GM23338 (cell line): ENCODE results near the gene BTNL9. TPM values are rescaled to one million over a fixed set of nuclear protein-coding genes. Genes with fewer than 3 reads are reported as not detected.

Experiments
- ATAC-seq: fragments of 200-7000 bp; cut with Tn5 transposase; 3 replicates; pipeline ENCODE4 v1.9.1; 2020
- DNase-seq: peaks from one replicate; pipeline ENCODE4 v3.0.0-alpha.2; 2015; ENCODE audit warnings: low spot score
- H2AFZ ChIP-seq: fragments of 200-600 bp; sonication (generic); 2 replicates; pipeline ENCODE4 v1.8.0; 2016; ENCODE audit warnings: antibody characterized with exemption, mild to moderate bottlenecking, moderate library complexity
- H3F3A ChIP-seq: fragments of 200-600 bp; sonication (generic); replicated peaks from 2 replicates; pipeline ENCODE4 v1.8.0; 2017; ENCODE audit warnings: antibody characterized with exemption, mixed run types, low read depth
- H3K27ac ChIP-seq: fragments of 200-600 bp; sonication (generic); 2 replicates; pipeline ENCODE4 v1.6.1; 2016; ENCODE audit warnings: low read depth
- H3K27me3 ChIP-seq: fragments of 200-600 bp; sonication (generic); 2 replicates; pipeline ENCODE4 v1.8.0; 2016; ENCODE audit warnings: mild to moderate bottlenecking, mixed run types, moderate library complexity; ENCODE audit not compliant: insufficient read depth
- H3K36me3 ChIP-seq: fragments of 200-600 bp; sonication (generic); 2 replicates; pipeline ENCODE4 v1.8.0; 2016; ENCODE audit warnings: mild to moderate bottlenecking; ENCODE audit not compliant: insufficient read depth
- H3K4me1 ChIP-seq: fragments of 200-600 bp; sonication (generic); 2 replicates; pipeline ENCODE4 v1.8.0; 2016; ENCODE audit warnings: mild to moderate bottlenecking, moderate library complexity; ENCODE audit not compliant: insufficient read depth
- H3K4me2 ChIP-seq: fragments of 200-600 bp; sonication (generic); 2 replicates; pipeline ENCODE4 v1.7.1; 2017; ENCODE audit warnings: mixed run types
- H3K4me3 ChIP-seq: fragments of 200-600 bp; sonication (generic); 2 replicates; pipeline ENCODE4 v1.6.1; 2016; ENCODE audit warnings: mixed run types
- H3K79me2 ChIP-seq: fragments of 200-600 bp; sonication (generic); replicated peaks from 2 replicates; pipeline ENCODE4 v1.8.0; 2017; ENCODE audit warnings: mild to moderate bottlenecking; ENCODE audit not compliant: insufficient read depth
- H3K9me2 ChIP-seq: fragments of 200-600 bp; sonication (generic); 2 replicates; pipeline ENCODE4 v1.8.0; 2017; ENCODE audit not compliant: insufficient read depth
- H4K20me1 ChIP-seq: fragments of 200-600 bp; sonication (generic); replicated peaks from 2 replicates; pipeline ENCODE4 v1.8.0; 2017; ENCODE audit warnings: mild to moderate bottlenecking; ENCODE audit not compliant: insufficient read depth
- H3K27ac Mint-ChIP-seq: 2 replicates; pipeline ENCODE4 v1.8.0; 2020; ENCODE audit warnings: inconsistent platforms, mild to moderate bottlenecking, moderate library complexity, mixed read lengths
- H3K27me3 Mint-ChIP-seq: 3 replicates; pipeline ENCODE4 v1.8.0; 2022; ENCODE audit warnings: low read depth, mild to moderate bottlenecking, moderate library complexity, mixed read lengths, inconsistent platforms; ENCODE audit not compliant: insufficient read depth, poor library complexity
- H3K36me3 Mint-ChIP-seq: 3 replicates; pipeline ENCODE4 v1.8.0; 2021; ENCODE audit warnings: low read depth, mild to moderate bottlenecking, inconsistent platforms, moderate library complexity, mixed read lengths
- H3K4me1 Mint-ChIP-seq: 3 replicates; pipeline ENCODE4 v1.8.0; 2020; ENCODE audit warnings: mild to moderate bottlenecking, inconsistent platforms, mixed read lengths
- H3K4me3 Mint-ChIP-seq: 3 replicates; pipeline ENCODE4 v1.8.0; 2021; ENCODE audit warnings: moderate library complexity, mild to moderate bottlenecking, inconsistent platforms, mixed read lengths
- H3K9me3 Mint-ChIP-seq: 3 replicates; pipeline ENCODE4 v1.8.0; 2020; ENCODE audit warnings: moderate library complexity, mild to moderate bottlenecking, inconsistent platforms, mixed read lengths
- CREB1 ChIP-seq: fragments of 250-450 bp; sonication (Bioruptor Pico); IDR thresholded peaks from 2 replicates; pipeline ENCODE4 v1.5.0; 2020; ENCODE audit warnings: low read depth, mild to moderate bottlenecking, moderate library complexity
- JUNB ChIP-seq: IDR thresholded peaks from one replicate; pipeline ENCODE4 v1.6.1; 2016; ENCODE audit warnings: antibody characterized with exemption; ENCODE audit not compliant: unreplicated experiment
- NANOG ChIP-seq: IDR thresholded peaks from 2 replicates; pipeline ENCODE4 v1.6.1; 2016; ENCODE audit warnings: antibody characterized with exemption, borderline replicate concordance
- POLR2AphosphoS5 ChIP-seq: IDR thresholded peaks from 2 replicates; pipeline ENCODE4 v1.6.1; 2016; ENCODE audit warnings: antibody characterized with exemption, low read depth
- STAT1 ChIP-seq: IDR thresholded peaks from one replicate; pipeline ENCODE4 v1.6.1; 2016; ENCODE audit warnings: antibody characterized with exemption; ENCODE audit not compliant: unreplicated experiment
- ZNF331 ChIP-seq: fragments of 250-450 bp; sonication (Bioruptor Pico); IDR thresholded peaks from 2 replicates; pipeline ENCODE4 v1.5.0; 2020; ENCODE audit warnings: low read depth, mild to moderate bottlenecking, moderate library complexity
- polyA plus RNA-seq: library from polyadenylated mRNA; unstranded; fragments of >200 nt; fragmentation: Nextera tagmentation; extraction: Ambion mirVana; gene quantifications from 2 replicates; pipeline ENCODE4 v1.2.1, GENCODE V29; 2016
- total RNA-seq: library from RNA; depleted of rRNA; stranded (reverse); fragments of >200 nt; shearing (Covaris generic); gene quantifications from 2 replicates; pipeline ENCODE4 v1.2.3, GENCODE V29; 2014
- TF ChIP-seq, protein P1 (sequence below): IDR thresholded peaks from 2 replicates; pipeline ENCODE4 v1.6.1; 2016; ENCODE audit warnings: antibody characterized with exemption
- TF ChIP-seq, protein P2 (sequence below): IDR thresholded peaks from one replicate; pipeline ENCODE4 v1.6.1; 2018; ENCODE audit warnings: antibody characterized with exemption; ENCODE audit not compliant: unreplicated experiment
- TF ChIP-seq, protein P3 (sequence below): fragments of 250-450 bp; sonication (Bioruptor Pico); IDR thresholded peaks from 2 replicates; pipeline ENCODE4 v1.5.0; 2020; ENCODE audit warnings: mild to moderate bottlenecking, moderate library complexity

BTNL9 gene
- total and polyA plus RNA-seq, 2 experiments from 2014 or later: 0.21 to 3.4 TPM

DNA sequence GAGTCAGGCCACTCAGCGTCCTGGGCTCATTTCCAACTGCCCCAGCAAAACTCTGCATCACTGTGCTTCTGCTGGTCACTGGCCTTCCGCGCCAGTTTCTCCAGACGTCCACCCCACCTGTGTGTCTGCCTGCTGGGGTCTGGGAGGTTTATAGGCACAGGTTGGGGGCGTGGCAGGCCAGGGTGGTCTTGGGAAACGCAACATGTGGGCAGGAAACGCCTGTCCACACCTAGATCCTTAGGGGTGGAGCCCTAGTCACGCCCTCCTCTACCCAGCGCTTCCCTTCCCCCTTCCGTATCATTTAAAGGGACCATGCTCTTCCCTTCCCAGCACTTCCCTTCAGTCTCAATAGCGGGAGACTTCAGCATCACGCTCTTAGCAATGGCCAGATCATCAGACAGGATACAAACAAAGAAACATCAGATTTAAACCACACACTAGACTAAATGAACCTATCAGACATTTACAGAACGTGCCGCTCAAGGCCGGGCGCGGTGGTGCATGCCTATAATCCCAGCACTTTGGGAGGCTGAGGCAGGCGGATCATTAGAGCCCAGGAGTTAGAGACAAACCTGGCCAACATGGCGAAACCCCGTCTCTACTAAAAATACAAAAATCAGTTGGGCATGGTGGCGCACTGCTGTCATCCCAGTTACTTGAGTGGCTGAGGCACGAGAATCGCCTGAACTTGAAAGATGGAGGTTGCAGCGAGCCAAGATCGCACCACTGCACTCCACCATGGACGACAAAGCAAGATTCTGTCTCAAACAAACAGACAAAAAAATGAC is 11.8 kb upstream of the BTNL9 start:
- H3K4me2 ChIP-seq: peak overlapping the region; percentile 82
- peaks cover 10% of the 10 kb centered on the region for H3K4me1 Mint-ChIP-seq
- H3K4me1 ChIP-seq: 0 out of 2 replicates have a peak, but pooled peaks cover 6% of the 10 kb centered on the region
- H3K27me3 Mint-ChIP-seq: peaks cover 14% of the 10 kb centered on the region
- ATAC-seq: peak; percentile 95
- no peaks in the 10 kb centered on the region for H3F3A ChIP-seq
- DNase-seq: peak; percentile 93
- H3K27ac ChIP-seq: no peak overlapping the region
- peaks cover 5% of the 10 kb centered on the region for H3K9me3 Mint-ChIP-seq
- TF ChIP-seq, protein P1, sequence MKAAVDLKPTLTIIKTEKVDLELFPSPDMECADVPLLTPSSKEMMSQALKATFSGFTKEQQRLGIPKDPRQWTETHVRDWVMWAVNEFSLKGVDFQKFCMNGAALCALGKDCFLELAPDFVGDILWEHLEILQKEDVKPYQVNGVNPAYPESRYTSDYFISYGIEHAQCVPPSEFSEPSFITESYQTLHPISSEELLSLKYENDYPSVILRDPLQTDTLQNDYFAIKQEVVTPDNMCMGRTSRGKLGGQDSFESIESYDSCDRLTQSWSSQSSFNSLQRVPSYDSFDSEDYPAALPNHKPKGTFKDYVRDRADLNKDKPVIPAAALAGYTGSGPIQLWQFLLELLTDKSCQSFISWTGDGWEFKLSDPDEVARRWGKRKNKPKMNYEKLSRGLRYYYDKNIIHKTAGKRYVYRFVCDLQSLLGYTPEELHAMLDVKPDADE: peak; percentile 70
- peak; percentile 99 for TF ChIP-seq POLR2AphosphoS5
- TF ChIP-seq, protein P2, sequence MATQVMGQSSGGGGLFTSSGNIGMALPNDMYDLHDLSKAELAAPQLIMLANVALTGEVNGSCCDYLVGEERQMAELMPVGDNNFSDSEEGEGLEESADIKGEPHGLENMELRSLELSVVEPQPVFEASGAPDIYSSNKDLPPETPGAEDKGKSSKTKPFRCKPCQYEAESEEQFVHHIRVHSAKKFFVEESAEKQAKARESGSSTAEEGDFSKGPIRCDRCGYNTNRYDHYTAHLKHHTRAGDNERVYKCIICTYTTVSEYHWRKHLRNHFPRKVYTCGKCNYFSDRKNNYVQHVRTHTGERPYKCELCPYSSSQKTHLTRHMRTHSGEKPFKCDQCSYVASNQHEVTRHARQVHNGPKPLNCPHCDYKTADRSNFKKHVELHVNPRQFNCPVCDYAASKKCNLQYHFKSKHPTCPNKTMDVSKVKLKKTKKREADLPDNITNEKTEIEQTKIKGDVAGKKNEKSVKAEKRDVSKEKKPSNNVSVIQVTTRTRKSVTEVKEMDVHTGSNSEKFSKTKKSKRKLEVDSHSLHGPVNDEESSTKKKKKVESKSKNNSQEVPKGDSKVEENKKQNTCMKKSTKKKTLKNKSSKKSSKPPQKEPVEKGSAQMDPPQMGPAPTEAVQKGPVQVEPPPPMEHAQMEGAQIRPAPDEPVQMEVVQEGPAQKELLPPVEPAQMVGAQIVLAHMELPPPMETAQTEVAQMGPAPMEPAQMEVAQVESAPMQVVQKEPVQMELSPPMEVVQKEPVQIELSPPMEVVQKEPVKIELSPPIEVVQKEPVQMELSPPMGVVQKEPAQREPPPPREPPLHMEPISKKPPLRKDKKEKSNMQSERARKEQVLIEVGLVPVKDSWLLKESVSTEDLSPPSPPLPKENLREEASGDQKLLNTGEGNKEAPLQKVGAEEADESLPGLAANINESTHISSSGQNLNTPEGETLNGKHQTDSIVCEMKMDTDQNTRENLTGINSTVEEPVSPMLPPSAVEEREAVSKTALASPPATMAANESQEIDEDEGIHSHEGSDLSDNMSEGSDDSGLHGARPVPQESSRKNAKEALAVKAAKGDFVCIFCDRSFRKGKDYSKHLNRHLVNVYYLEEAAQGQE: peak; percentile 15
- TF ChIP-seq CREB1 (CRISPR knock-in tag): peak; percentile 25; the same call in 1 of the 2 replicates
- TF ChIP-seq JUNB: no peak
- no peaks in the 10 kb centered on the region for H3K79me2 ChIP-seq
- no peaks in the 10 kb centered on the region for H3K36me3 ChIP-seq
- no peaks in the 10 kb centered on the region for H3K9me2 ChIP-seq
- no peaks in the 10 kb centered on the region for H4K20me1 ChIP-seq
- peak overlapping the region; percentile 70 for H3K27ac Mint-ChIP-seq
- peaks cover 9% of the 10 kb centered on the region for H3K27me3 ChIP-seq
- H3K4me3 Mint-ChIP-seq: peak overlapping the region; percentile 69
- peak overlapping the region; percentile 57 for H2AFZ ChIP-seq
- no peaks in the 10 kb centered on the region for H3K36me3 Mint-ChIP-seq
- peak overlapping the region; percentile 58 for H3K4me3 ChIP-seq

DNA sequence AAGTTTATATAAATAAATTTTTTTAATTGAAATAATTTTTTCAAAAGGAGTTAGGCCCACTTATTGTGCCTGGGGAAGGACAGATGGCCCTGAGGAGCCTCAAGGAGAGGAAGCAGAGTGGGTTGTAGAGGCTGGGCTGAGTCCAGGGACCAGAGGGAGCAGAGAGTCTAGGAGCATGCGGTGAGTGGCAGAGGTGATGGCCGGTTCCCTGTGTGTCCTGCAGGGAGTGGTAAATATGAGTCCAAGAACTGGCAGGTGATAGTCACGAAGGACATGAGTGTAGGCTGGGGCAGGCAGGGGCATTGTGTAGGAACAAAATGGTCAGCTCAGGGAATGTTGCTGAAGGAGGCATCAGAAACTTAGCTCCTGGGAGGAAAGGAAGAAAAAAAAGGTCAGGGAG is 8.3 kb upstream of the BTNL9 start:
- Histone ChIP-seq H4K20me1 (no peaks in the 10 kb centered on the region), H2AFZ (peak overlapping the region; percentile 70), H3K79me2 (no peaks in the 10 kb centered on the region), H3K4me1 (peaks cover 6% of the 10 kb centered on the region; the same call in 1 of the 2 replicates), H3K36me3 (no peaks in the 10 kb centered on the region), H3F3A (no peaks in the 10 kb centered on the region), H3K27ac (no peak overlapping the region), H3K9me2 (no peaks in the 10 kb centered on the region), H3K4me3 (no peak overlapping the region), H3K27me3 (peaks cover 9% of the 10 kb centered on the region), H3K4me2 (peak overlapping the region; percentile 11; the same call in 1 of the 2 replicates)
- no peak for ATAC-seq
- Mint-ChIP-seq H3K27me3 (peaks cover 14% of the 10 kb centered on the region), H3K9me3 (peaks cover 5% of the 10 kb centered on the region), H3K27ac (no peak overlapping the region), H3K36me3 (no peaks in the 10 kb centered on the region), H3K4me1 (peaks cover 21% of the 10 kb centered on the region), H3K4me3 (no peak overlapping the region)
- DNase-seq: no peak
- TF ChIP-seq ZNF331 (CRISPR knock-in tag) (no peak), STAT1 (no peak), NANOG (no peak)
- TF ChIP-seq, protein P3, sequence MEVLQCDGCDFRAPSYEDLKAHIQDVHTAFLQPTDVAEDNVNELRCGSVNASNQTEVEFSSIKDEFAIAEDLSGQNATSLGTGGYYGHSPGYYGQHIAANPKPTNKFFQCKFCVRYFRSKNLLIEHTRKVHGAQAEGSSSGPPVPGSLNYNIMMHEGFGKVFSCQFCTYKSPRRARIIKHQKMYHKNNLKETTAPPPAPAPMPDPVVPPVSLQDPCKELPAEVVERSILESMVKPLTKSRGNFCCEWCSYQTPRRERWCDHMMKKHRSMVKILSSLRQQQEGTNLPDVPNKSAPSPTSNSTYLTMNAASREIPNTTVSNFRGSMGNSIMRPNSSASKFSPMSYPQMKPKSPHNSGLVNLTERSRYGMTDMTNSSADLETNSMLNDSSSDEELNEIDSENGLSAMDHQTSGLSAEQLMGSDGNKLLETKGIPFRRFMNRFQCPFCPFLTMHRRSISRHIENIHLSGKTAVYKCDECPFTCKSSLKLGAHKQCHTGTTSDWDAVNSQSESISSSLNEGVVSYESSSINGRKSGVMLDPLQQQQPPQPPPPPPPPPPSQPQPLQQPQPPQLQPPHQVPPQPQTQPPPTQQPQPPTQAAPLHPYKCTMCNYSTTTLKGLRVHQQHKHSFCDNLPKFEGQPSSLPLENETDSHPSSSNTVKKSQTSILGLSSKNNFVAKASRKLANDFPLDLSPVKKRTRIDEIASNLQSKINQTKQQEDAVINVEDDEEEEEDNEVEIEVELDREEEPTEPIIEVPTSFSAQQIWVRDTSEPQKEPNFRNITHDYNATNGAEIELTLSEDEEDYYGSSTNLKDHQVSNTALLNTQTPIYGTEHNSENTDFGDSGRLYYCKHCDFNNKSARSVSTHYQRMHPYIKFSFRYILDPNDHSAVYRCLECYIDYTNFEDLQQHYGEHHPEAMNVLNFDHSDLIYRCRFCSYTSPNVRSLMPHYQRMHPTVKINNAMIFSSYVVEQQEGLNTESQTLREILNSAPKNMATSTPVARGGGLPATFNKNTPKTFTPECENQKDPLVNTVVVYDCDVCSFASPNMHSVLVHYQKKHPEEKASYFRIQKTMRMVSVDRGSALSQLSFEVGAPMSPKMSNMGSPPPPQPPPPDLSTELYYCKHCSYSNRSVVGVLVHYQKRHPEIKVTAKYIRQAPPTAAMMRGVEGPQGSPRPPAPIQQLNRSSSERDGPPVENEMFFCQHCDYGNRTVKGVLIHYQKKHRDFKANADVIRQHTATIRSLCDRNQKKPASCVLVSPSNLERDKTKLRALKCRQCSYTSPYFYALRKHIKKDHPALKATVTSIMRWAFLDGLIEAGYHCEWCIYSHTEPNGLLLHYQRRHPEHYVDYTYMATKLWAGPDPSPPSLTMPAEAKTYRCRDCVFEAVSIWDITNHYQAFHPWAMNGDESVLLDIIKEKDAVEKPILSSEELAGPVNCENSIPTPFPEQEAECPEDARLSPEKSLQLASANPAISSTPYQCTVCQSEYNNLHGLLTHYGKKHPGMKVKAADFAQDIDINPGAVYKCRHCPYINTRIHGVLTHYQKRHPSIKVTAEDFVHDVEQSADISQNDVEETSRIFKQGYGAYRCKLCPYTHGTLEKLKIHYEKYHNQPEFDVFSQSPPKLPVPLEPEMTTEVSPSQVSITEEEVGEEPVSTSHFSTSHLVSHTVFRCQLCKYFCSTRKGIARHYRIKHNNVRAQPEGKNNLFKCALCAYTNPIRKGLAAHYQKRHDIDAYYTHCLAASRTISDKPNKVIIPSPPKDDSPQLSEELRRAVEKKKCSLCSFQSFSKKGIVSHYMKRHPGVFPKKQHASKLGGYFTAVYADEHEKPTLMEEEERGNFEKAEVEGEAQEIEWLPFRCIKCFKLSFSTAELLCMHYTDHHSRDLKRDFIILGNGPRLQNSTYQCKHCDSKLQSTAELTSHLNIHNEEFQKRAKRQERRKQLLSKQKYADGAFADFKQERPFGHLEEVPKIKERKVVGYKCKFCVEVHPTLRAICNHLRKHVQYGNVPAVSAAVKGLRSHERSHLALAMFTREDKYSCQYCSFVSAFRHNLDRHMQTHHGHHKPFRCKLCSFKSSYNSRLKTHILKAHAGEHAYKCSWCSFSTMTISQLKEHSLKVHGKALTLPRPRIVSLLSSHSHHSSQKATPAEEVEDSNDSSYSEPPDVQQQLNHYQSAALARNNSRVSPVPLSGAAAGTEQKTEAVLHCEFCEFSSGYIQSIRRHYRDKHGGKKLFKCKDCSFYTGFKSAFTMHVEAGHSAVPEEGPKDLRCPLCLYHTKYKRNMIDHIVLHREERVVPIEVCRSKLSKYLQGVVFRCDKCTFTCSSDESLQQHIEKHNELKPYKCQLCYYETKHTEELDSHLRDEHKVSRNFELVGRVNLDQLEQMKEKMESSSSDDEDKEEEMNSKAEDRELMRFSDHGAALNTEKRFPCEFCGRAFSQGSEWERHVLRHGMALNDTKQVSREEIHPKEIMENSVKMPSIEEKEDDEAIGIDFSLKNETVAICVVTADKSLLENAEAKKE (CRISPR knock-in tag): no peak
